ENCODE results near the gene CADPS. TPM values are rescaled to one million over a fixed set of nuclear protein-coding genes. Genes with fewer than 3 reads are reported as not detected.

Gene CADPS
- polyA plus RNA-seq, 1 of the 3 experiments (the other 2 are of a cell fraction): 5.8 TPM

DNA sequence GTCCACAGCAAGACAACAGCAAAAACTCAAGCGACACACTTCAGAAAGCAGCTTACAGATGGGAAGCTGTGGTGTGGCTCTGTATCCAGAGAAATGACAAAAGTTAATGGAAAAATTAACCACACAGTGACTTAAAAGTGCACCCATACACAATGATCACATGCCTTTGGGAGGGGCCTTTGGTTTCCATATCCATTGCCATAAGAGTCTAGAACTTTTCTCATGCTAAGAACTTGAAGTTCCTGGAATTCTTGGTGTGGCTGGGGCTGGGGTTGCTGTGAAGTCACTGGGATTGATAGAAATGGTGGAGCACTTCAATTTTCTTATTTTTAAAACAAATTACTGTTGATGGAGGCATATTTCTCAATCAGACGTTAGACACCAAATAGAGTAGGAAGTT is 393.3 kb downstream of the CADPS start:
- Histone ChIP-seq H3K27me3 (ENCODE audit: insufficient read depth) (no peaks in the 10 kb centered on the region), H2AFZ (ENCODE audit: low read depth) (no peak overlapping the region), H3K79me2 (ENCODE audit: insufficient read depth) (no peaks in the 10 kb centered on the region), H3K4me2 (no peak overlapping the region), H3K4me1 (ENCODE audit: control insufficient read depth in 1 of 2, insufficient read depth in 2 of 2, low read depth in 1 of 2, low read length in 1 of 2) (peaks cover 0 to 7% of the 10 kb centered on the region in 2 experiments; a peak in 2 of 4 replicates), H4K20me1 (ENCODE audit: insufficient read depth) (no peaks in the 10 kb centered on the region), H3K4me3 (ENCODE audit: low read depth in 2 of 2, low read length in 1 of 2) (no peak overlapping the region), H3K9me3 (no peaks in the 10 kb centered on the region), H3K9ac (no peak overlapping the region), H3K27ac (ENCODE audit: low read depth in 2 of 2, low read length in 1 of 2) (no peak overlapping the region), H3K9me2 (no peaks in the 10 kb centered on the region), H3F3A (replicated peaks; ENCODE audit: insufficient read depth) (no peaks in the 10 kb centered on the region), H3K36me3 (replicated peaks in 1 of 2; ENCODE audit: control insufficient read depth in 1 of 2, insufficient read depth in 2 of 2, low read length in 1 of 2) (no peaks in the 10 kb centered on the region)
- no peak for DNase-seq
- no peak for TF ChIP-seq JUND (IDR thresholded peaks at IDR 0.05)
- no peak for TF ChIP-seq GABPA (IDR thresholded peaks at IDR 0.05; ENCODE audit: low read depth)
- WGBS (ENCODE audit: low lambda C conversion rate): 63% methylated on average over 2 of the region's 2 CpGs
- POLR2A ChIA-PET: no interaction called here
- CTCF ChIA-PET: interaction anchor here (0.6 to 1.9 kb wide), 2 partner anchors 10 to 1334 kb away, joined by 3 to 5 read pairs; no protein-coding TSS in a partner anchor

DNA sequence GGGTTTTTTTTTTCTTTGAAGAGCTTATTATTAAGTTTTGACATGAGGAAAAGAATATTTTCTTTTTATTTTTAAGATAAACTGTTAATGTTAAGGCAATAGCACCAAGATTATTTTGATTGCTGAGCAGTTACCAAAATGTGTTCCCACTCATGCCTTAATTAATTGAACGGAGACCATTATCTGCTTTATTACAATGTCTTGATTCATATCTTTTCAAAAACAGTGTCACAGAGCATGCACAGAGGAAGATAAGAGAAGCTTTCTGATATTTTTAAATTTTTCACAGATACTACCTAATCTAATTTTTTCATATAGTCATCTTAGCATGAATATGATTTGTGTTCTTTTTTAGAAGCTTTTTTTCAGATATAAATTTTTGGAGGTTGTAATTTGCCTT is 395.2 kb downstream of the CADPS start:
- POLR2A ChIA-PET: no interaction called here

DNA sequence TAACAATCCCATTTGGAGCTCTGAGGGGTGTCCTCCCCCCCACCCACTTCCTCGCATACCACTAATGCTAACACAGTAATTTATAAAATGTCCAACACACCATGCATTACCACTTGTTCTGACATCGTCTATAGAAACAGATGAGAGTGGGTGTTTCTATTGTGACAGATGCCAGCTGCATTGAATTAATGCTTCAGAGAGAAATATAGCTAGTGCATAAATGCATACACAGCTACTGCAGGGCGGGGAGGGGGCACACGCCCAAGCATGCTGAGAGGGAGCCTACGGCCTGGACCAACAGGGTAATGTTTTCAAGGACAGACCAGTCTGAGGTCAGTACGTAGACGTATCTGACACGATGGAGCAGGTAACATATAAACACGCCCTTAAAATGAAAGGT is 395.9 kb downstream of the CADPS start:
- TF ChIP-seq, protein P1, sequence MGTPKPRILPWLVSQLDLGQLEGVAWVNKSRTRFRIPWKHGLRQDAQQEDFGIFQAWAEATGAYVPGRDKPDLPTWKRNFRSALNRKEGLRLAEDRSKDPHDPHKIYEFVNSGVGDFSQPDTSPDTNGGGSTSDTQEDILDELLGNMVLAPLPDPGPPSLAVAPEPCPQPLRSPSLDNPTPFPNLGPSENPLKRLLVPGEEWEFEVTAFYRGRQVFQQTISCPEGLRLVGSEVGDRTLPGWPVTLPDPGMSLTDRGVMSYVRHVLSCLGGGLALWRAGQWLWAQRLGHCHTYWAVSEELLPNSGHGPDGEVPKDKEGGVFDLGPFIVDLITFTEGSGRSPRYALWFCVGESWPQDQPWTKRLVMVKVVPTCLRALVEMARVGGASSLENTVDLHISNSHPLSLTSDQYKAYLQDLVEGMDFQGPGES (IDR thresholded peaks at IDR 0.05; ENCODE audit: low read depth, low read length): no peak
- TF ChIP-seq EP300 (IDR thresholded peaks at IDR 0.05; ENCODE audit: borderline replicate concordance in 1 of 2, low read depth in 1 of 2, low read length in 1 of 2): 0 out of 4 replicates have a peak, but pooled peaks of 1 of the 2 experiments have one; percentile 16
- TF ChIP-seq GATA2 (CRISPR knock-in tag; IDR thresholded peaks at IDR 0.05): no peak
- TF ChIP-seq MXI1 (IDR thresholded peaks at IDR 0.05; ENCODE audit: low read depth, low read length): peak; percentile 34; the same call in 1 of the 2 replicates
- WGBS (ENCODE audit: low lambda C conversion rate): 52% methylated on average over 9 of the region's 9 CpGs
- Histone ChIP-seq H3K36me3 (replicated peaks in 1 of 2; ENCODE audit: control insufficient read depth in 1 of 2, insufficient read depth in 2 of 2, low read length in 1 of 2) (no peaks in the 10 kb centered on the region), H3F3A (replicated peaks; ENCODE audit: insufficient read depth) (no peaks in the 10 kb centered on the region), H3K27me3 (ENCODE audit: insufficient read depth) (no peaks in the 10 kb centered on the region), H2AFZ (ENCODE audit: low read depth) (no peak overlapping the region), H3K9ac (no peak overlapping the region), H3K9me2 (no peaks in the 10 kb centered on the region), H4K20me1 (ENCODE audit: insufficient read depth) (no peaks in the 10 kb centered on the region), H3K4me3 (ENCODE audit: low read depth in 2 of 2, low read length in 1 of 2) (no peak overlapping the region; a peak in 2 of 4 replicates), H3K79me2 (ENCODE audit: insufficient read depth) (no peaks in the 10 kb centered on the region), H3K4me2 (no peak overlapping the region), H3K27ac (ENCODE audit: low read depth in 2 of 2, low read length in 1 of 2) (no peak overlapping the region), H3K9me3 (no peaks in the 10 kb centered on the region), H3K4me1 (ENCODE audit: control insufficient read depth in 1 of 2, insufficient read depth in 2 of 2, low read depth in 1 of 2, low read length in 1 of 2) (peaks cover 0 to 7% of the 10 kb centered on the region in 2 experiments; a peak in 2 of 4 replicates)
- CTCF ChIA-PET: interaction anchor here (0.8 to 1.9 kb wide), 3 partner anchors 10 to 79 kb away, joined by 3 to 6 read pairs (median 3); no protein-coding TSS in a partner anchor
- POLR2A ChIA-PET: no interaction called here
- DNase-seq: peak; percentile 36

More for the DNA sequence above, 395.2 kb downstream of the CADPS start:
- Histone ChIP-seq H4K20me1 (ENCODE audit: insufficient read depth) (no peaks in the 10 kb centered on the region), H3K4me3 (ENCODE audit: low read depth in 2 of 2, low read length in 1 of 2) (no peak overlapping the region), H2AFZ (ENCODE audit: low read depth) (no peak overlapping the region), H3K27me3 (ENCODE audit: insufficient read depth) (no peaks in the 10 kb centered on the region), H3K4me2 (no peak overlapping the region), H3K79me2 (ENCODE audit: insufficient read depth) (no peaks in the 10 kb centered on the region), H3F3A (replicated peaks; ENCODE audit: insufficient read depth) (no peaks in the 10 kb centered on the region), H3K9me3 (no peaks in the 10 kb centered on the region), H3K9ac (no peak overlapping the region), H3K36me3 (replicated peaks in 1 of 2; ENCODE audit: control insufficient read depth in 1 of 2, insufficient read depth in 2 of 2, low read length in 1 of 2) (no peaks in the 10 kb centered on the region), H3K4me1 (ENCODE audit: control insufficient read depth in 1 of 2, insufficient read depth in 2 of 2, low read depth in 1 of 2, low read length in 1 of 2) (peaks cover 0 to 7% of the 10 kb centered on the region in 2 experiments; a peak in 2 of 4 replicates), H3K9me2 (no peaks in the 10 kb centered on the region), H3K27ac (ENCODE audit: low read depth in 2 of 2, low read length in 1 of 2) (no peak overlapping the region)
- no peak for DNase-seq
- 73% methylated on average over 1 of the region's 1 CpG for WGBS (ENCODE audit: low lambda C conversion rate)
- CTCF ChIA-PET: interaction anchor here (0.6 to 1.9 kb wide), 5 partner anchors 10 to 238 kb away, joined by 3 to 6 read pairs (median 3); no protein-coding TSS in a partner anchor
- TF ChIP-seq JUND (IDR thresholded peaks at IDR 0.05) (no peak), MXI1 (IDR thresholded peaks at IDR 0.05; ENCODE audit: low read depth, low read length) (no peak), EP300 (IDR thresholded peaks at IDR 0.05; ENCODE audit: borderline replicate concordance in 1 of 2, low read depth in 1 of 2, low read length in 1 of 2) (peak in 1 of 2 experiments; percentile 68; a peak in 1 of 4 replicates), RCOR1 (IDR thresholded peaks at IDR 0.05; ENCODE audit: low read length) (peak; percentile 79; the same call in 1 of the 2 replicates), GATA2 (CRISPR knock-in tag; IDR thresholded peaks at IDR 0.05) (peak; percentile 87)

Data from SK-N-SH (cell line).